DOHH2 (cell line): ENCODE data around the gene HSPB1.

ENCODE experiments used
- H3F3A ChIP-seq: fragments of 200-600 bp; sonication (generic), shearing (Covaris generic); 2 replicates; pipeline ENCODE4 v1.6.0; 2016; ENCODE audit warnings: antibody characterized with exemption, mild to moderate bottlenecking; ENCODE audit not compliant: control insufficient read depth, insufficient read depth
- H3K27ac ChIP-seq: fragments of 200-600 bp; sonication (generic); 2 replicates; pipeline ENCODE4 v1.5.1; 2014; ENCODE audit warnings: low read depth, mild to moderate bottlenecking, low read length, moderate library complexity
- H3K27me3 ChIP-seq: fragments of 200-600 bp; sonication (generic); 2 replicates; pipeline ENCODE4 v1.6.1; 2014; ENCODE audit warnings: mild to moderate bottlenecking, low read length, mixed read lengths; ENCODE audit not compliant: control insufficient read depth
- H3K36me3 ChIP-seq: fragments of 200-600 bp; sonication (generic); 2 replicates; pipeline ENCODE4 v1.6.1; 2014; ENCODE audit warnings: mild to moderate bottlenecking, low read length, moderate library complexity, mixed read lengths; ENCODE audit not compliant: control insufficient read depth
- H3K4me1 ChIP-seq: fragments of 200-600 bp; sonication (generic); 2 replicates; pipeline ENCODE4 v1.6.1; 2014; ENCODE audit warnings: mild to moderate bottlenecking, low read length, mixed read lengths; ENCODE audit not compliant: control insufficient read depth
- H3K4me2 ChIP-seq: fragments of 200-600 bp; sonication (generic); 2 replicates; pipeline ENCODE4 v1.6.0; 2014; ENCODE audit warnings: mild to moderate bottlenecking, low read length, moderate library complexity
- H3K4me3 ChIP-seq: fragments of 200-600 bp; sonication (generic); 2 replicates; pipeline ENCODE4 v1.5.1; 2014; ENCODE audit warnings: mild to moderate bottlenecking, low read length, mixed read lengths
- H3K79me2 ChIP-seq: fragments of 200-600 bp; sonication (generic); 2 replicates; pipeline ENCODE4 v1.6.1; 2014; ENCODE audit warnings: mild to moderate bottlenecking, low read length, mixed read lengths; ENCODE audit not compliant: control insufficient read depth
- H3K9me2 ChIP-seq: fragments of 200-600 bp; sonication (generic); replicated peaks from 2 replicates; pipeline ENCODE4 v1.6.1; 2014; ENCODE audit warnings: mild to moderate bottlenecking, low read length, mixed read lengths; ENCODE audit not compliant: control insufficient read depth
- H3K9me3 ChIP-seq: fragments of 200-600 bp; sonication (generic); 2 replicates; pipeline ENCODE4 v1.6.1; 2014; ENCODE audit warnings: antibody characterized with exemption, low read length, mixed read lengths; ENCODE audit not compliant: control insufficient read depth, insufficient read depth
- H4K20me1 ChIP-seq: fragments of 200-600 bp; sonication (generic); 2 replicates; pipeline ENCODE4 v1.6.0; 2014; ENCODE audit warnings: low read depth, mild to moderate bottlenecking, antibody characterized with exemption, low read length, moderate library complexity; ENCODE audit not compliant: control insufficient read depth, insufficient read depth
- CTCF ChIP-seq: fragments of 200-600 bp; sonication (generic); IDR thresholded peaks from one replicate; pipeline ENCODE4 v1.5.1; 2014; ENCODE audit warnings: antibody characterized with exemption, mild to moderate bottlenecking, low read depth, low read length; ENCODE audit not compliant: poor library complexity, severe bottlenecking
- EZH2phosphoT487 ChIP-seq: fragments of 200-600 bp; sonication (generic); IDR thresholded peaks from 2 replicates; pipeline ENCODE4 v1.6.1; 2017; ENCODE audit warnings: borderline replicate concordance, mild to moderate bottlenecking, antibody characterized with exemption, low read length, moderate library complexity, mixed read lengths

The HSPB1 gene

GRCh38 chr7:76347710-76348109 is 45.2 kb downstream of the HSPB1 start:
- Histone ChIP-seq H4K20me1 (peaks cover 48% of the 10 kb centered on the region), H3K27me3 (no peaks in the 10 kb centered on the region), H3K4me1 (no peaks in the 10 kb centered on the region; the same call in 1 of the 2 replicates), H3K4me2 (no peak overlapping the region), H3K36me3 (peaks cover 96% of the 10 kb centered on the region), H3K9me3 (no peaks in the 10 kb centered on the region), H3F3A (peaks cover 2% of the 10 kb centered on the region; the same call in 1 of the 2 replicates), H3K27ac (no peak overlapping the region), H3K79me2 (peaks cover 100% of the 10 kb centered on the region), H3K9me2 (no peaks in the 10 kb centered on the region), H3K4me3 (no peak overlapping the region)
- TF ChIP-seq CTCF: no peak

GRCh38 chr7:76349313-76349885 is 46.9 kb downstream of the HSPB1 start:
- no peak for TF ChIP-seq EZH2phosphoT487
- no peak for TF ChIP-seq CTCF

DNA sequence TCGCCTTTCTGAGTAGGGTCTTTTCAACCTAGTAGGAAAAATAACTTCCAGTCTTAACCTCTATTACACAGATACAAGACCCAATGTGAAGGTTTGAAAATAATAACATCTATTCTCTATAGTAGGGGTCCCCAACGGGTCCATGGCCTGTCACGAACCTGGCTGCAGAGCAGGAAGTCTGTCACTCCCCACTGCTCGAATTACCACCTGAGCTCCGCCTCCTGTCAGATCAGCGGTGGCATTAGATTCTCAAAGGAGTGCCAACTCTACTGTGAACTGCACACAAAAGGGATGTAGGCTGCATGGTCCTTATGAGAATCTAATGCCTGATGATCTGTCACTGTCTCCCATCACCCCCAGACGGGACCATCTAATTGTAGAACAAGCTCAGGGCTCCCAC is 48.9 kb downstream of the HSPB1 start:
- peaks cover 61% of the 10 kb centered on the region for H4K20me1 ChIP-seq
- H3K4me2 ChIP-seq: no peak overlapping the region
- H3K27me3 ChIP-seq: no peaks in the 10 kb centered on the region
- peaks cover 100% of the 10 kb centered on the region for H3K79me2 ChIP-seq
- peaks cover 96% of the 10 kb centered on the region for H3K36me3 ChIP-seq
- H3K27ac ChIP-seq: no peak overlapping the region
- no peaks in the 10 kb centered on the region for H3F3A ChIP-seq
- peaks cover 21% of the 10 kb centered on the region for H3K4me1 ChIP-seq
- H3K9me3 ChIP-seq: no peaks in the 10 kb centered on the region
- no peak overlapping the region for H3K4me3 ChIP-seq
- no peaks in the 10 kb centered on the region for H3K9me2 ChIP-seq
- no peak for TF ChIP-seq CTCF
- no peak for TF ChIP-seq EZH2phosphoT487

More at GRCh38 chr7:76349313-76349885, 46.9 kb downstream of the HSPB1 start:
- H3K79me2 ChIP-seq: peaks cover 100% of the 10 kb centered on the region
- peaks cover 93% of the 10 kb centered on the region for H3K36me3 ChIP-seq
- no peaks in the 10 kb centered on the region for H3K9me2 ChIP-seq
- H3K27me3 ChIP-seq: no peaks in the 10 kb centered on the region
- no peaks in the 10 kb centered on the region for H3K9me3 ChIP-seq
- H3K4me3 ChIP-seq: no peak overlapping the region
- H3K4me2 ChIP-seq: no peak overlapping the region
- H3K27ac ChIP-seq: no peak overlapping the region
- 0 out of 2 replicates have a peak, but pooled peaks cover under 1% of the 10 kb centered on the region for H3F3A ChIP-seq
- peaks cover 4% of the 10 kb centered on the region; the same call in 1 of the 2 replicates for H3K4me1 ChIP-seq
- peaks cover 51% of the 10 kb centered on the region for H4K20me1 ChIP-seq
